Adrenal gland (tissue), 12 donors: Measurements from ENCODE around the gene PRKN. TPM values are rescaled to one million over a fixed set of nuclear protein-coding genes. Genes with fewer than 3 reads are reported as not detected.

Source experiments
- DNase-seq, 7 donors: peaks; one replicate each; pipeline ENCODE4 v3.0.0-alpha.2; 2019 to 2020
- H3K27ac ChIP-seq, 5 donors: fragments of 200-600 bp; sonication (generic) in 4 of 5; 1 replicate in 3 of 5; 2 replicates in 2 of 5; pipeline versions ENCODE4 v1.5.1 to v1.8.0; 2016 to 2020; ENCODE audit warnings: mild to moderate bottlenecking in 1 of 5
- H3K27me3 ChIP-seq: fragments of 200-600 bp; 2 replicates; pipeline ENCODE4 v1.8.0; 2021
- H3K36me3 ChIP-seq, 2 donors: fragments of 200-600 bp; replicated peaks in 1 of 2; 1 replicate in 1 of 2; 2 replicates in 1 of 2; pipeline versions ENCODE4 v1.5.1 to v1.8.0; 2018 to 2022
- H3K4me1 ChIP-seq, 2 donors: fragments of 200-600 bp; replicated peaks in 1 of 2; 1 replicate in 1 of 2; 2 replicates in 1 of 2; pipeline versions ENCODE4 v1.5.1 to v1.8.0; 2018 to 2021
- H3K4me3 ChIP-seq, 4 donors: fragments of 200-600 bp; sonication (generic) in 3 of 4; one replicate each; pipeline ENCODE4 v1.5.1; 2016 to 2018
- H3K9me3 ChIP-seq, 3 donors: fragments of 200-600 bp; sonication (generic) in 1 of 3; replicated peaks in 1 of 3; 1 replicate in 2 of 3; 2 replicates in 1 of 3; pipeline versions ENCODE4 v1.5.1 to v1.8.0; 2016 to 2021
- CTCF ChIP-seq, 6 experiments: fragments of 450-650 bp in 4 of 6; fragments of 200-600 bp in 2 of 6; sonication (generic) in 1 of 6; IDR thresholded peaks; 1 replicate in 5 of 6; 2 replicates in 1 of 6; pipeline versions ENCODE4 v1.5.1 to v1.8.0; 2016 to 2021; ENCODE audit warnings: antibody characterized with exemption in 6 of 6, mild to moderate bottlenecking in 2 of 6, moderate library complexity in 1 of 6
- POLR2A ChIP-seq, 2 donors: fragments of 450-650 bp; IDR thresholded peaks; one replicate each; pipeline ENCODE4 v1.6.1; 2017; ENCODE audit warnings: antibody characterized with exemption in 2 of 2, mild to moderate bottlenecking in 2 of 2, moderate library complexity in 1 of 2
- WGBS, 4 donors: extraction: QIAGEN DNeasy Blood & Tissue Kit in 2 of 4; methylation state at CpG; one replicate each; pipeline versions ENCODE4 v1.1.5 to v1.1.7; 2013 to 2017; 5-methylcytosine and 5-hydroxymethylcytosine counted together
- intact Hi-C, 2 donors: fragments of 100-400 bp; cut with DNase I; formaldehyde crosslinking; loops; one replicate each; pipeline versions ENCODE4 v1.14.1 to v1.15.0; 2022 to 2023
- polyA plus RNA-seq, 3 donors: library from polyadenylated mRNA; stranded (reverse); fragments of 200-250 nt in 2 of 3; fragments of 350-450 nt in 1 of 3; fragmentation: Illumina TruSeq in 1 of 3; extraction: RNeasy Lipid Tissue Mini Kit (QIAGEN cat#74804) in 1 of 3; gene quantifications; one replicate each; pipeline ENCODE4 v1.2.3, GENCODE V29; 2013 to 2014
- total RNA-seq, 9 donors: library from RNA; depleted of rRNA in 4 of 9; stranded (reverse); fragments of >200 nt in 4 of 9; fragments of 120-200 nt in 1 of 9; fragmentation: NEBNext Ultra II Directional in 1 of 9; extraction: Animal tissue kit (Norgen Biotek cat#: 25700) in 1 of 9; gene quantifications; one replicate each; pipeline versions ENCODE4 v1.1.0 to v1.2.4, GENCODE V29; 2013 to 2023
- donor health status: healthy with polysubstance abuse.
- donor health status: Bipolar disorder and iron deficiency.
- donor health status: DM: yes; HTN: yes; CAD: no.
- donor health status: DM: no; HTN: no; CAD: no.
- donor health status: DM: no; HTN: no; CAD: no.
- donor health status: DM: yes; HTN: yes; CAD: no.

PRKN gene
- total and polyA plus RNA-seq, 12 donors = 1.9 to 159 (median 13.3) TPM

DNA sequence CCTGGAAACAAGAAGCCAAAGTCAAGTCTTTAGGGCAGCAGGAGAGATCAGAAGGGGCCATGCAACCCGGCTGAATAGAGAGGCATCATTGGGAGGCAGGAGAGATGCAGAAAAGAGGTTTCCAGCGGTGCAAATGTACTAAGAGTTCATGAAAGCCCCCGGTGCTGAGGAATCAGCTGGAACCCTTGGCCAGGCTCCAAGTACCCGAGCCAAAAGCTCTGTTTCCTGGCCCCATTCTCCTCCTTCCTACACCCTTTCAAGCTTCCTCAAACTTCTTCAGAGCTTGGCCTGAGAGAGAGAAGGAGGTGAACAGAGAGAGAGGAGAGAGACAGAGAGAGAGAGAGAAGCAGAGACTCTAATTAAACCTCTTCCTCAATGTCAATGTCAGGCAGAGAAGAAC is 433.5 kb downstream of the PRKN start:
- no peaks in the 10 kb centered on the region for H3K27me3 ChIP-seq
- WGBS, 4 donors = 44 to 69% (median 55%) methylated on average over 4 of the region's 4 CpGs
- no peaks in the 10 kb centered on the region for H3K36me3 ChIP-seq
- H3K4me1 ChIP-seq = peaks cover 6 to 11% of the 10 kb centered on the region in 2 donors
- intact Hi-C loops = no loop called here
- H3K4me3 ChIP-seq = no peak overlapping the region
- no peaks in the 10 kb centered on the region for H3K9me3 ChIP-seq
- H3K27ac ChIP-seq = no peak overlapping the region
- no peak for DNase-seq
- no peak for TF ChIP-seq POLR2A (IDR thresholded peaks at IDR 0.05)
- no peak for TF ChIP-seq CTCF (IDR thresholded peaks at IDR 0.05)

GRCh38 chr6:162292915-162293314 is 434.7 kb downstream of the PRKN start:
- intact Hi-C loops = no loop called here
- Histone ChIP-seq H3K36me3 (no peaks in the 10 kb centered on the region), H3K4me1 (peaks cover 6 to 11% of the 10 kb centered on the region in 2 donors), H3K27me3 (no peaks in the 10 kb centered on the region), H3K9me3 (no peaks in the 10 kb centered on the region), H3K27ac (no peak overlapping the region), H3K4me3 (no peak overlapping the region)
- DNase-seq = no peak
- TF ChIP-seq CTCF (IDR thresholded peaks at IDR 0.05) = no peak
- 80 to 86% (median 85%) methylated on average over 2 of the region's 2 CpGs for WGBS, 4 donors

DNA sequence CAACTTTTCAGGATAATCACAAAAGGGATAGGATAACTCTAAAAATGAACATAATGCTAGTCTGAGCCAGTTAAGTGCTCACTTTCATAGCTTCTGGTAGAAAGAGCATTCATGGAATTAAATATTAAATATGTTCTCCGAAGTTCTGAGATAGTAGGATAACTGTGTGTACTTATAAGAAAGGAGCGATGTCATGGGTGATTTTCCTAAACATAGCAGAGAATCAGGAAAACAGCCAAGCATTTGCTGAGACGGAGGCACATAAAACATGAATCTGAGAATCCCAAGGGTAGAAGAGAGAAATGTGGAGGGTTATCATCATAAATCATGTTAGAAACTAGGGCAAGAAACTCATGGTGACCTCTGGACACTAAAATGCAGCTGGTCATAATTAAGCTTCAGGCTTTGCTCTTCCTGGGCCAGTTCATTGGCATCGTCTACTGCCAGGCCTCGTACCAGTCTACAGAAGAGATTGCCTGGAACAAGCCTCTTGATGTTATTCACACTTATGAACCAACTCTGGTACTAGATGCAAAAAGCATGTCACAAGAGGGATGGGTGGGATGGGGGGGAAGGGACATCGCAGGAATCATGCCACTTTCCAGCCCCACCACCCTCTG is 436.6 kb downstream of the PRKN start:
- DNase-seq = peak in 3 of 7 donors; percentile 6 to 23 (median 17)
- intact Hi-C loops = no loop called here
- no peak for TF ChIP-seq CTCF (IDR thresholded peaks at IDR 0.05)
- no peak for TF ChIP-seq POLR2A (IDR thresholded peaks at IDR 0.05)
- Histone ChIP-seq H3K27ac (no peak overlapping the region), H3K4me3 (no peak overlapping the region), H3K9me3 (no peaks in the 10 kb centered on the region), H3K4me1 (peaks cover 6 to 11% of the 10 kb centered on the region in 2 donors), H3K27me3 (no peaks in the 10 kb centered on the region), H3K36me3 (no peaks in the 10 kb centered on the region)
- WGBS, 4 donors = 42 to 51% (median 46%) methylated on average over 6 of the region's 6 CpGs

GRCh38 chr6:162289972-162290371 is 437.6 kb downstream of the PRKN start:
- Histone ChIP-seq H3K27ac (no peak overlapping the region), H3K27me3 (no peaks in the 10 kb centered on the region), H3K9me3 (no peaks in the 10 kb centered on the region), H3K4me1 (peaks cover 6 to 11% of the 10 kb centered on the region in 2 donors), H3K4me3 (no peak overlapping the region), H3K36me3 (no peaks in the 10 kb centered on the region)
- TF ChIP-seq CTCF (IDR thresholded peaks at IDR 0.05) (no peak), POLR2A (IDR thresholded peaks at IDR 0.05) (no peak)
- 76 to 81% (median 79%) methylated on average over 4 of the region's 4 CpGs for WGBS, 4 donors
- intact Hi-C loops = no loop called here
- no peak for DNase-seq
